Left ventricle myocardium inferior (tissue), 1 donor: Measurements from ENCODE around the gene CLK4. TPM values are rescaled to one million over a fixed set of nuclear protein-coding genes. Genes with fewer than 3 reads are reported as not detected.
A peak's percentile ranks its signal among the peaks of the same experiment; 100 is the strongest.

Experiments
- DNase-seq: peaks from one replicate; pipeline ENCODE4 v3.0.0-alpha.2; 2020
- H3K27ac ChIP-seq: fragments of 200-600 bp; replicated peaks from 2 replicates; pipeline ENCODE4 v1.8.0; 2021
- H3K27me3 ChIP-seq: fragments of 200-600 bp; 2 replicates; pipeline ENCODE4 v1.8.0; 2021; ENCODE audit warnings: low read depth
- H3K36me3 ChIP-seq: fragments of 200-600 bp; 2 replicates; pipeline ENCODE4 v1.8.0; 2021
- H3K4me1 ChIP-seq: fragments of 200-600 bp; 2 replicates; pipeline ENCODE4 v1.8.0; 2021
- H3K4me3 ChIP-seq: fragments of 200-600 bp; 2 replicates; pipeline ENCODE4 v1.8.0; 2021; ENCODE audit warnings: mild to moderate bottlenecking, moderate library complexity
- H3K9me3 ChIP-seq: fragments of 200-600 bp; replicated peaks from 2 replicates; pipeline ENCODE4 v1.8.0; 2021
- intact Hi-C: fragments of 100-400 bp; cut with micrococcal nuclease; formaldehyde crosslinking; loops from one replicate; pipeline ENCODE4 v1.11.0; 2022
- total RNA-seq: library from RNA; stranded (reverse); fragmentation: NEBNext Ultra II Directional; extraction: Animal tissue kit (Norgen Biotek cat#: 25700); gene quantifications from one replicate; pipeline ENCODE4 v1.2.1, GENCODE V29; 2021
- TF ChIP-seq, protein P1 (sequence below): fragments of 200-600 bp; IDR thresholded peaks from 2 replicates; pipeline ENCODE4 v1.8.0; 2021; ENCODE audit warnings: antibody characterized with exemption, mild to moderate bottlenecking, borderline replicate concordance
- donor health status: DM: no; HTN: yes; CAD: no; lungs with severe emphysema.

The CLK4 gene
- total RNA-seq, 1 donor from 2014 or later: 20.0 TPM

DNA sequence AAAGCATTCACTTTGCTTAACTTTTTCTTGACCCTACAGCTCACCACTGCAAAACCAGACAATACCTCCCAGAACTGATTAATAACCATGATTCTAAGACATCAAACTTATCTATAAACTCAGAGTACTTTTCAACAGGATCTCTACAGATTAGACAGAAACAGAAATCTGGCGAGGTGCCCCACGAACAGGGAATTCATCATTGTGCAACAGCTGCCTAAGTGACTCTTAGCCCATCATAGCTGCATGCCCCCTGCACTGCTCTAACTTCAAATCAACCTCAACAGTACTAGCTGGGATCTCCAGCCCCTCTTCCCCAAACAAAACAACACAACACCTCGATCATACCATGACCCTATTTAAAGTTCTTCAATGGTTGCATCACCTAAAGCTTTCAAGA, 20.6 kb downstream of the CLK4 start:
- Histone ChIP-seq H3K36me3 (peaks cover 97% of the 10 kb centered on the region), H3K4me3 (no peak overlapping the region), H3K4me1 (peaks cover 31% of the 10 kb centered on the region), H3K27me3 (no peaks in the 10 kb centered on the region), H3K9me3 (no peaks in the 10 kb centered on the region), H3K27ac (no peak overlapping the region)
- intact Hi-C loops: no loop called here
- DNase-seq: no peak
- TF ChIP-seq, protein P1, sequence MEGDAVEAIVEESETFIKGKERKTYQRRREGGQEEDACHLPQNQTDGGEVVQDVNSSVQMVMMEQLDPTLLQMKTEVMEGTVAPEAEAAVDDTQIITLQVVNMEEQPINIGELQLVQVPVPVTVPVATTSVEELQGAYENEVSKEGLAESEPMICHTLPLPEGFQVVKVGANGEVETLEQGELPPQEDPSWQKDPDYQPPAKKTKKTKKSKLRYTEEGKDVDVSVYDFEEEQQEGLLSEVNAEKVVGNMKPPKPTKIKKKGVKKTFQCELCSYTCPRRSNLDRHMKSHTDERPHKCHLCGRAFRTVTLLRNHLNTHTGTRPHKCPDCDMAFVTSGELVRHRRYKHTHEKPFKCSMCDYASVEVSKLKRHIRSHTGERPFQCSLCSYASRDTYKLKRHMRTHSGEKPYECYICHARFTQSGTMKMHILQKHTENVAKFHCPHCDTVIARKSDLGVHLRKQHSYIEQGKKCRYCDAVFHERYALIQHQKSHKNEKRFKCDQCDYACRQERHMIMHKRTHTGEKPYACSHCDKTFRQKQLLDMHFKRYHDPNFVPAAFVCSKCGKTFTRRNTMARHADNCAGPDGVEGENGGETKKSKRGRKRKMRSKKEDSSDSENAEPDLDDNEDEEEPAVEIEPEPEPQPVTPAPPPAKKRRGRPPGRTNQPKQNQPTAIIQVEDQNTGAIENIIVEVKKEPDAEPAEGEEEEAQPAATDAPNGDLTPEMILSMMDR: no peak

DNA sequence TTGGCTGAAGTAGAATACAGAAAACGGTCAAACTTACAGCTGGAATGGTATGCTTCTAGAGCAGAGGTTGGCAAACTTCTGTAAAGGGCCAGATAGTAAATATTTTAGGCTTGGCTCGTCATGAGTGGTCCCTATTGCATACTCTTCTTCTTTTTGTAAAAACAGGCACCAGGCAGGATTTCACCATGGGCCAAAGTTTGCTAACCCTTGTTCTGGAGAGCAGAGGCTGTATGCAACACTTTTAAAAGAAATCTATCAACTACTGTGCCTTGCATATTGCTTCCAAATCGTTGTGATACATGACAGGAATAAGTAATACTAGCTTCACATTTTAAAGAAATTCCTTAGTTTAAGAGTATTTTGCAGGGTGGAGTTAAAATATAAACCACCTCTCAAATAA, 21.1 kb downstream of the CLK4 start:
- TF ChIP-seq, protein P1: no peak
- intact Hi-C loops: no loop called here
- Histone ChIP-seq H3K27ac (peak overlapping the region; percentile 1), H3K4me1 (peaks cover 29% of the 10 kb centered on the region), H3K9me3 (no peaks in the 10 kb centered on the region), H3K4me3 (no peak overlapping the region), H3K27me3 (no peaks in the 10 kb centered on the region), H3K36me3 (peaks cover 96% of the 10 kb centered on the region)
- DNase-seq: no peak

DNA sequence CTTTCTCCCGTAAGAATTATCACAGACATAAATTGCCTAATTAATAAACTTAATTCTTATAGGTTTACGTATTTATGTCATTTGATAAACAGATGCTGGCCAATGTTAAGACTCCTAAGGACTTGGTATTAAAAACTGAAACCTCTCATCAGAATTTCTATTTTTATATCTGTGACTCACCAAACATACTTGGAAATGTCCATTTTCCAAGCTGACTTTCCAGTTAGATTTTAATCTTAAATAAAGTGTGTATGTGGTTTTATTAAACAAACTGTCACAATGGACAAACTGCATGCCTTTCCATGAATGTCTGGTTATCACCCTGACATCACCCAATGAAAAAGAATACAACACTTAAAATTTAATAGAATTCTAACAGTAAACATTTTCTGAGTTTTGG, 24.1 kb downstream of the CLK4 start:
- Histone ChIP-seq H3K4me1 (peaks cover 29% of the 10 kb centered on the region), H3K27me3 (no peaks in the 10 kb centered on the region), H3K9me3 (no peaks in the 10 kb centered on the region), H3K4me3 (no peak overlapping the region), H3K36me3 (peaks cover 88% of the 10 kb centered on the region), H3K27ac (peak overlapping the region; percentile 23)
- intact Hi-C loops: no loop called here
- TF ChIP-seq, protein P1: no peak
- DNase-seq: no peak

DNA sequence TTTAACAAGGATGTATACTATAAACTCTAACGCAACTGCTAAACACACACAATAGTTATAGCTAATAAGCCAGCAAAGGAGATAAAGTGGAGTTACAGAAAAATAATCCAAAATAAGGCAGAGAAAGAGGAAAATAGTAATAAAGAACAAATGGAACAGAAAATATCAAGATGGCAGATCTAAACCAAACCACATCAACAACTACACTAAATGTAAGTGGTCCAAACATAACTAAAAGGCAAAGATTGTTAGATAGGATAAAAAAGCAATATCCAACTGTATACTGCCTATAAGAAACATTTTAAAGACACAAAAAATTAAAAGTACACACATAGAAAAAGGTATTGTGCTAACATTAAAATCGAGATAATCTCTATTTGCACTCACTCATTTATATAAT, 31.1 kb downstream of the CLK4 start:
- Histone ChIP-seq H3K4me3 (no peak overlapping the region), H3K36me3 (peaks cover 45% of the 10 kb centered on the region), H3K27me3 (no peaks in the 10 kb centered on the region), H3K9me3 (peaks cover 24% of the 10 kb centered on the region), H3K27ac (no peak overlapping the region), H3K4me1 (peaks cover 10% of the 10 kb centered on the region)
- TF ChIP-seq, protein P1: no peak
- DNase-seq: no peak
- intact Hi-C loops: no loop called here

DNA sequence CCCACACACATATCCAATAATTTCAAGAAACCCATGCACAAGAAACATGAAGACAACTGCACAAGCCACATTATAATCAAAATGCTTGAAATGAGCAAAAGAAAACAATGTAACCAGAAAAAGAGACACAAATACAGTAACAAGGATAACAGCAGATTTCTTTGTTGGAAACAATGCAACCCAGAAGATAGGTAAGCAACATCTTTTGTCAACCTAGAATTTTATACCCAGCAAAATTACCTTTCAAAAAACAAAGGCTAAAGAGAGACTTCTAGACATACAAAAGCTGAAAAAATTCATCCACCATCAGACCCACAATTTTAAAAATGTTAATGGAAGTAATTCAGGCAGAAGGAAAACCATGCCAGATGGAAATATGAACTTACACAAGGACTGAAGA, 31.7 kb downstream of the CLK4 start:
- no peak for DNase-seq
- TF ChIP-seq, protein P1: no peak
- peaks cover 16% of the 10 kb centered on the region for H3K4me1 ChIP-seq
- peaks cover 24% of the 10 kb centered on the region for H3K9me3 ChIP-seq
- intact Hi-C loops: no loop called here
- H3K27ac ChIP-seq: no peak overlapping the region
- no peak overlapping the region for H3K4me3 ChIP-seq
- peaks cover 39% of the 10 kb centered on the region for H3K36me3 ChIP-seq
- H3K27me3 ChIP-seq: peaks cover 4% of the 10 kb centered on the region

DNA sequence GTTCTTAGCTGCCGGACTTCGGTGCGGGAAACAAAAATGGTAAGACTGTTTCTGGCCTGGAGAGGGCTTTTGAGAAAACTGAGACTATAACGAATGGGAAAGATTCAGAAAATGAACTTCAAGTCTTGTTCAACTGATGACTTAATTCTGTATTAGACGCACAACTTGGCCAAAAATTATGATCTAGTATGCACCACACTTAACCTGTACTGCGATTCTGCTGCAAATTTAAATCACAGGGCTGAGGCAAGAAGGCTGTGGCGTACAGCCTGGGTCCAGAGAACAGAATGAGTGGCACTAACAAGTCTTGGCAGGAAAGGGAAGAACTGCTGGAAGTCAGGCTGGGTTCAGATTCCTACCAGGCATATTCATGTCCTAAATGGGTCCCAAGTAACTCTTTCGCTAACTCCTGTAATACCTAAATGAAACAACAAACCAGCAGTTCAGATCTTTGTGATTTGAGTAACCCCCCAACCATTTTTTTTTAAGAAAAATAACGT, 35.9 kb downstream of the CLK4 start:
- intact Hi-C loops: no loop called here
- TF ChIP-seq, protein P1: no peak
- no peak for DNase-seq
- Histone ChIP-seq H3K27ac (peak overlapping the region; percentile 83), H3K9me3 (peaks cover 20% of the 10 kb centered on the region), H3K4me1 (peaks cover 39% of the 10 kb centered on the region), H3K36me3 (peaks cover 15% of the 10 kb centered on the region), H3K4me3 (peak overlapping the region; percentile 68), H3K27me3 (peaks cover 32% of the 10 kb centered on the region)
